ENCODE data around the gene ADAM11. TPM values are rescaled to one million over a fixed set of nuclear protein-coding genes. Genes with fewer than 3 reads are reported as not detected.

The ADAM11 gene
- total and polyA plus RNA-seq, 2 of the 13 experiments (the other 11 are each of a cell fraction or from before 2014, with no cell fraction given) = 0.38 to 0.91 TPM

DNA sequence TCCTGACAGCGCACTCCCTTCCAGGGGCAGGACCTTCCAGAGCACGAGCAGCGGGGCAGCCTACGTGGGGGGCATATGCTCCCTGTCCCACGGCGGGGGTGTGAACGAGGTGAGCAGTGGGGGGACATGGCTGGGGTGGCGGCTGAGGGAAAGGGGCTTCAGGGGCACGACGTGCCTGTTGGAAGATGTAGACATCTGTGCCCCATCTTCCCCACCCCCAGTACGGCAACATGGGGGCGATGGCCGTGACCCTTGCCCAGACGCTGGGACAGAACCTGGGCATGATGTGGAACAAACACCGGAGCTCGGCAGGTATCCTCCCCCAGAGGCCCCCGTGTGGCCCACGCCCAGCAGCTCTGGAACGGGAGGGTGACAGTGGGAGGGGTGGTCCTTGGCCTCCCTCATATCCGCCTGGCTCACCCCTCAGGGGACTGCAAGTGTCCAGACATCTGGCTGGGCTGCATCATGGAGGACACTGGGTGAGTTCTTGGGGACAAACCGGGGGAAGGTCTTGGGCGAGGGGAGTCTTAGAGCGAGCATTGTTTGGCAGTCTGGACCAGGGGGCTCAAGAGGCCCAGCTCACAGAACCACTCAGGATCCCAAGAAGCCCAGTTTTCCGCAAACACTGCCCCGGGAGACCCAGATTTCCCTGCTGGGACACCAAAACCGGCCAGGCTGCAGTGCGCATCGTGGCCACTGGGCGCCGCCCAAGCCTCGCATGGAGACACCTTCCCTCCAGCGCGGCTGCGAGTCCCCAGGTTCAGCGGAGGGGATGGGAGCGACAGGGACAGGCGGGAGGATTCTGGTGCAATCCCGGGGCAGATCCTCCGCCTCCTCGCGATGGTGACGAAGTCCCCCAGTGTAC, 15.7 kb downstream of the ADAM11 start (continued):
- TF ChIP-seq, protein P1, sequence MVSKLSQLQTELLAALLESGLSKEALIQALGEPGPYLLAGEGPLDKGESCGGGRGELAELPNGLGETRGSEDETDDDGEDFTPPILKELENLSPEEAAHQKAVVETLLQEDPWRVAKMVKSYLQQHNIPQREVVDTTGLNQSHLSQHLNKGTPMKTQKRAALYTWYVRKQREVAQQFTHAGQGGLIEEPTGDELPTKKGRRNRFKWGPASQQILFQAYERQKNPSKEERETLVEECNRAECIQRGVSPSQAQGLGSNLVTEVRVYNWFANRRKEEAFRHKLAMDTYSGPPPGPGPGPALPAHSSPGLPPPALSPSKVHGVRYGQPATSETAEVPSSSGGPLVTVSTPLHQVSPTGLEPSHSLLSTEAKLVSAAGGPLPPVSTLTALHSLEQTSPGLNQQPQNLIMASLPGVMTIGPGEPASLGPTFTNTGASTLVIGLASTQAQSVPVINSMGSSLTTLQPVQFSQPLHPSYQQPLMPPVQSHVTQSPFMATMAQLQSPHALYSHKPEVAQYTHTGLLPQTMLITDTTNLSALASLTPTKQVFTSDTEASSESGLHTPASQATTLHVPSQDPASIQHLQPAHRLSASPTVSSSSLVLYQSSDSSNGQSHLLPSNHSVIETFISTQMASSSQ (IDR thresholded peaks at IDR 0.05; ENCODE audit: low read depth) = no peak
- TF ChIP-seq, protein P1 (CRISPR knock-in tag; IDR thresholded peaks at IDR 0.05; ENCODE audit: borderline replicate concordance) = no peak
- TF ChIP-seq TGIF2 (CRISPR knock-in tag; IDR thresholded peaks at IDR 0.05) = peak; percentile 19; the same call in 1 of the 2 replicates
- TF ChIP-seq ZNF264 (CRISPR knock-in tag; IDR thresholded peaks at IDR 0.05) = no peak
- TF ChIP-seq CCAR2 (optimal IDR thresholded peaks at IDR 0.05; ENCODE audit: low read depth, low read length) = no peak
- no peak for TF ChIP-seq HOXA9 (CRISPR knock-in tag; IDR thresholded peaks at IDR 0.05; ENCODE audit: borderline replicate concordance)
- TF ChIP-seq ZNF556 (CRISPR knock-in tag; IDR thresholded peaks at IDR 0.05; ENCODE audit: borderline replicate concordance) = 0 out of 2 replicates have a peak, but pooled peaks have one; percentile 39
- no peak for TF ChIP-seq U2AF1 (optimal IDR thresholded peaks at IDR 0.05; ENCODE audit: low read depth, low read length)
- TF ChIP-seq KMT2B (CRISPR knock-in tag; IDR thresholded peaks at IDR 0.05) = no peak; the same call in 1 of the 2 replicates
- no peak for TF ChIP-seq SMARCE1 (IDR thresholded peaks at IDR 0.05; ENCODE audit: borderline replicate concordance)
- 0 out of 2 replicates have a peak, but pooled peaks have one; percentile 65 for TF ChIP-seq ZNF350 (CRISPR knock-in tag; IDR thresholded peaks at IDR 0.05; ENCODE audit: borderline replicate concordance, low read depth)
- TF ChIP-seq MED1 (CRISPR knock-in tag; IDR thresholded peaks at IDR 0.05) = peak; percentile 33; the same call in 1 of the 2 replicates
- TF ChIP-seq, protein P2, sequence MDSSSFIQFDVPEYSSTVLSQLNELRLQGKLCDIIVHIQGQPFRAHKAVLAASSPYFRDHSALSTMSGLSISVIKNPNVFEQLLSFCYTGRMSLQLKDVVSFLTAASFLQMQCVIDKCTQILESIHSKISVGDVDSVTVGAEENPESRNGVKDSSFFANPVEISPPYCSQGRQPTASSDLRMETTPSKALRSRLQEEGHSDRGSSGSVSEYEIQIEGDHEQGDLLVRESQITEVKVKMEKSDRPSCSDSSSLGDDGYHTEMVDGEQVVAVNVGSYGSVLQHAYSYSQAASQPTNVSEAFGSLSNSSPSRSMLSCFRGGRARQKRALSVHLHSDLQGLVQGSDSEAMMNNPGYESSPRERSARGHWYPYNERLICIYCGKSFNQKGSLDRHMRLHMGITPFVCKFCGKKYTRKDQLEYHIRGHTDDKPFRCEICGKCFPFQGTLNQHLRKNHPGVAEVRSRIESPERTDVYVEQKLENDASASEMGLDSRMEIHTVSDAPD (CRISPR knock-in tag; IDR thresholded peaks at IDR 0.05) = no peak
- TF ChIP-seq, protein P3, sequence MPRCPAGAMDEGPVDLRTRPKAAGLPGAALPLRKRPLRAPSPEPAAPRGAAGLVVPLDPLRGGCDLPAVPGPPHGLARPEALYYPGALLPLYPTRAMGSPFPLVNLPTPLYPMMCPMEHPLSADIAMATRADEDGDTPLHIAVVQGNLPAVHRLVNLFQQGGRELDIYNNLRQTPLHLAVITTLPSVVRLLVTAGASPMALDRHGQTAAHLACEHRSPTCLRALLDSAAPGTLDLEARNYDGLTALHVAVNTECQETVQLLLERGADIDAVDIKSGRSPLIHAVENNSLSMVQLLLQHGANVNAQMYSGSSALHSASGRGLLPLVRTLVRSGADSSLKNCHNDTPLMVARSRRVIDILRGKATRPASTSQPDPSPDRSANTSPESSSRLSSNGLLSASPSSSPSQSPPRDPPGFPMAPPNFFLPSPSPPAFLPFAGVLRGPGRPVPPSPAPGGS (CRISPR knock-in tag; IDR thresholded peaks at IDR 0.05) = no peak
- TF ChIP-seq ZNF230 (CRISPR knock-in tag; IDR thresholded peaks at IDR 0.05) = no peak
- TF ChIP-seq SMC3 (IDR thresholded peaks at IDR 0.05; ENCODE audit: low read length) = peak; percentile 53; the same call in 1 of the 2 replicates
- no peak for TF ChIP-seq RXRA (CRISPR knock-in tag; IDR thresholded peaks at IDR 0.05)
- TF ChIP-seq RORA (CRISPR knock-in tag; IDR thresholded peaks at IDR 0.05) = no peak
- no peak for TF ChIP-seq ZNF343 (CRISPR knock-in tag; IDR thresholded peaks at IDR 0.05)
- no peak for TF ChIP-seq CENPT (CRISPR knock-in tag; IDR thresholded peaks at IDR 0.05; ENCODE audit: low read depth)
- TF ChIP-seq, protein P4, sequence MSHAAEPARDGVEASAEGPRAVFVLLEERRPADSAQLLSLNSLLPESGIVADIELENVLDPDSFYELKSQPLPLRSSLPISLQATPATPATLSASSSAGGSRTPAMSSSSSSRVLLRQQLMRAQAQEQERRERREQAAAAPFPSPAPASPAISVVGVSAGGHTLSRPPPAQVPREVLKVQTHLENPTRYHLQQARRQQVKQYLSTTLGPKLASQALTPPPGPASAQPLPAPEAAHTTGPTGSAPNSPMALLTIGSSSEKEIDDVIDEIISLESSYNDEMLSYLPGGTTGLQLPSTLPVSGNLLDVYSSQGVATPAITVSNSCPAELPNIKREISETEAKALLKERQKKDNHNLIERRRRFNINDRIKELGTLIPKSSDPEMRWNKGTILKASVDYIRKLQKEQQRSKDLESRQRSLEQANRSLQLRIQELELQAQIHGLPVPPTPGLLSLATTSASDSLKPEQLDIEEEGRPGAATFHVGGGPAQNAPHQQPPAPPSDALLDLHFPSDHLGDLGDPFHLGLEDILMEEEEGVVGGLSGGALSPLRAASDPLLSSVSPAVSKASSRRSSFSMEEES (CRISPR knock-in tag; IDR thresholded peaks at IDR 0.05) = 0 out of 2 replicates have a peak, but pooled peaks have one; percentile 11
- no peak for TF ChIP-seq TBL1XR1 (IDR thresholded peaks at IDR 0.05; ENCODE audit: borderline replicate concordance, low read length, partially characterized antibody)
